GM18498 (cell line): Measurements from ENCODE around the gene AGGF1.
"Not testable (repeated sequence)": the region's sequence is repeated elsewhere in the genome, so short reads cannot be mapped to it uniquely, and the experiment has no call there.

Experiments used
- ATAC-seq: cut with Tn5 transposase; IDR thresholded peaks from one replicate; pipeline ENCODE4 v1.9.1; 2021; ENCODE audit warnings: mild to moderate bottlenecking, moderate library complexity; ENCODE audit not compliant: unreplicated experiment

Gene AGGF1

GRCh38 chr5:77083088-77083487 lies 52.9 kb downstream of the AGGF1 start:
- no peak for ATAC-seq

- no peak for ATAC-seq
These were observed 56.1 kb downstream of the AGGF1 start for GRCh38 chr5:77086368-77086688.

GRCh38 chr5:77086689-77087483 lies 56.7 kb downstream of the AGGF1 start, which contains the start of gene ZBED3:
ZBED3 (minus strand) TSS chr5:77087285; CDS start chr5:77077878, 9,407 bp downstream.
- ATAC-seq: peak; percentile 82

GRCh38 chr5:77087484-77088261 lies 57.5 kb downstream of the AGGF1 start:
- no peak for ATAC-seq

- ATAC-seq: no peak
These were observed 65.0 kb downstream of the AGGF1 start for GRCh38 chr5:77095189-77095588.

GRCh38 chr5:77101298-77101697 lies 71.1 kb downstream of the AGGF1 start:
- no peak for ATAC-seq

- no peak for ATAC-seq
These were observed 72.3 kb downstream of the AGGF1 start for GRCh38 chr5:77102549-77102948.

- ATAC-seq: no peak
These were observed 73.3 kb downstream of the AGGF1 start for GRCh38 chr5:77103457-77103856.

GRCh38 chr5:77104813-77105212 lies 74.6 kb downstream of the AGGF1 start:
- ATAC-seq: no peak

- ATAC-seq: not testable (repeated sequence)
These were observed 76.8 kb downstream of the AGGF1 start for GRCh38 chr5:77107035-77107434.
